AG09319 (cell line): Measurements from ENCODE around the gene ARMC5.

ENCODE experiments used
- DNase-seq: peaks from one replicate; pipeline ENCODE4 v3.0.0-alpha.2; 2010; ENCODE audit warnings: low read depth; ENCODE audit errors: extremely low read depth
- CTCF ChIP-seq: IDR thresholded peaks from 2 replicates; pipeline ENCODE4 v1.5.1; 2011; ENCODE audit warnings: low read depth, mild to moderate bottlenecking, inconsistent platforms, low read length, moderate library complexity

The ARMC5 gene

GRCh38 chr16:31489298-31489564 lies 29.9 kb downstream of the ARMC5 start:
- no peak for TF ChIP-seq CTCF
- no peak for DNase-seq

DNA sequence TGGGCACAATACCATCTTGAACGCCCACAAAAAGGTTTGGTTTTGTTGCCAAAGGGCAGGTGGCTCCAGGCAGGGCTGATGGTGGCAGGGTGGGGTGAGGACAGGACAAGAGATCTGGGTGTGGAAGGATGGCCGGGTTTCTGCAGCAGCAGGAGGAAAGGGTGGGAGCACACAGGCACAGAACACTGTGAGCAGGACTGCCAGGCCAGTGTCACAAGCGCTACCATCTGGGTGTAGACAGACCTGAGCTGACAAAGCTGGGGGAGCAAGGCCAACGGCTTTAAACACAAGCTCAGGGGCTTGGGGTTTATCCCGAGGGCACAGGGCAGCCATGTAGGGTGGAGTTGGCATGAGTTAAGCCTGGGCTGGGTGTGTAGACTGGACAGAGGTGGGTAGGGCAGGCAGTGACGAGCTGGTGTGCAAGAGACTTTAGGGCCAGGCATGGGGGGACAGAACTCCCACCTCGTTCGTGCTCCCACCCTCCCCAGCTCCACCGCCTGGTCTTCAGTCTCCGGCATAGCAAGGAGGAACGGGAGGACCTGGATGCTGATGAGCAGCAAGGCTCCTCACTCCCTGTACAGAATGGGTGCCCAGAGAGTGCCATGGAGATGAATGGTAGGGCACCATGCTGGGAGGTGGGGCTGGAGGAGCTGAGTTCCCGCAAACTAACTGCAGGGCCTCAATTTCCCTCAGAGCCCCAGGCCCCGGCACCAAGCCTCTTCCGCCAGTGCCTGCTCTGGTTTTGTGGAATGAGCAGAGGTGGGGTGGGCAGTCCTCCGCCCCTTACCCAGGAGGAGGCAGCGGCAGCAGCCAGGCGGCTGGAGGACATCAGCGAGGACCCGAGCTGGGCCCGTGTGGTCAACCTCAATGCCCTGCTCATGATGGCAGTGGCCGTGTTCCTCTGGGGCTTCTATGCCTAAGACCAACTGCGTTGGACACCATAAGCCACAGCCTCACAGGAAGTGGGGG lies 30.6 kb downstream of the ARMC5 start:
- no peak for TF ChIP-seq CTCF
- no peak for DNase-seq

- no peak for DNase-seq
- TF ChIP-seq CTCF: no peak
Measured at GRCh38 chr16:31491778-31492418, 32.6 kb downstream of the ARMC5 start.

GRCh38 chr16:31493506-31494125 lies 34.3 kb downstream of the ARMC5 start:
- no peak for DNase-seq
- no peak for TF ChIP-seq CTCF

DNA sequence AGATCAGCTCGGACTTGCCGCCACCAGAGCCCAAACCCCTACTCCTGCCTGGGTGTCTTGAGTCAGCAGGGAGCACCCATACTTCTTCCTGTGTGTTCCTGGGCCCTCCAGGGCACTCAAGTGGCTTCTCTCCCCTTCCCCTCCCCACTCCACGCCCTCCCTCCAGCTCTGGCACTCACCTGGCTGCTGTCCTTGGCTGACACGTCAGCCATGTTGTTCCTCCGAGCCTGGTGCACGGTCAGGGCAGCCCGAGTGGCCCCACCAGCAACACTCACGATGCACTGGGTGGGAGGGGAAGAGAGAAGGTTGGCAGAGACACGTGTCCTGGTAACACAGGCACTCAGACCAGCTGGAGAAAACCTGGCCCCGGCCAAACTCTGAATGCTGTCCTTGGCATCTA lies 37.4 kb downstream of the ARMC5 start:
- TF ChIP-seq CTCF: no peak
- DNase-seq: no peak

DNA sequence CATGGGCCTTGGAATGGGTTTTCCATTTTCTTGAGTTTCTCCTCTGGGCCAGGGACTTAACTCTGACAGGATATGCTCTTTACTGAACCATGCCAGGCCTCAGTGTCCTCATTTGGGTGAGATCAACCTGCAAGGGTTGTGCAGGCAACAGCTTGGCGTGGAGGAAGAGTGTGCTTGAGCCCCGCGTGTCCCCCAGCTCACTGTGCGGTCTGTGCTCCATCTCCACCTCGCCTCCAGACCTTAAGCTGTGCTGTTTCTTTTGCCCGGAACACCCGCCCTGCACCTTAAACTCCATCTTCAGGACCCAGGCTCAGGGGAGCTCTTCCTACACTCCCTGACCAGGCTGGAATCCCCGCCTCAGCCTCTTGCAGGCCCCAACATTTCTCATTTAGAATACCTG lies 39.2 kb downstream of the ARMC5 start:
- no peak for DNase-seq
- no peak for TF ChIP-seq CTCF

GRCh38 chr16:31499928-31500327 lies 40.6 kb downstream of the ARMC5 start:
- DNase-seq: no peak
- no peak for TF ChIP-seq CTCF
